HG03064 (cell line): ENCODE results near the gene CHRNA1.

ENCODE experiments used
- ATAC-seq: cut with Tn5 transposase; IDR thresholded peaks from one replicate; pipeline ENCODE4 v1.9.1; 2021; ENCODE audit warnings: low read depth; ENCODE audit not compliant: unreplicated experiment

Gene CHRNA1

GRCh38 chr2:174784316-174784715, 20.0 kb upstream of the CHRNA1 start:
- ATAC-seq, result no peak

DNA sequence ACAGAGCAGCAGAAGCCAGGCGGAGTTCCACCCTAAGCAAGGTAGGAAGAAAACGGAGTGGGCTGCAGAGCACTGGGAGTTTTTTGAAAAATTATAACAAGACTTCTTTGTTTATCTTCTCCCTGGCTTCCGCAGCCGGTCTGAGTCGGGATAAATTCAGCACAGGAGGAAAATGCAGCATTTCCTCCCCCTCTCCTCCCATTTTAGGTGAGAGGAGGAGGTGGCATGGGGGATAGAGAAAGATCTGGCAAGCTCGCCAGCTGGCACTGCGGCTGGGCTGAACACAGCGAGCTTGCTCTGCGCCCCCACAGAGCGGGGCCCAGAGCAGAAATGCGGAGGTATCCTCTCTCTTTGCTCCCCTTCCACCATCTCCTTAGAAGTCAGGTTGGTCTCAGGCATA, 17.7 kb upstream of the CHRNA1 start:
- no peak for ATAC-seq

DNA sequence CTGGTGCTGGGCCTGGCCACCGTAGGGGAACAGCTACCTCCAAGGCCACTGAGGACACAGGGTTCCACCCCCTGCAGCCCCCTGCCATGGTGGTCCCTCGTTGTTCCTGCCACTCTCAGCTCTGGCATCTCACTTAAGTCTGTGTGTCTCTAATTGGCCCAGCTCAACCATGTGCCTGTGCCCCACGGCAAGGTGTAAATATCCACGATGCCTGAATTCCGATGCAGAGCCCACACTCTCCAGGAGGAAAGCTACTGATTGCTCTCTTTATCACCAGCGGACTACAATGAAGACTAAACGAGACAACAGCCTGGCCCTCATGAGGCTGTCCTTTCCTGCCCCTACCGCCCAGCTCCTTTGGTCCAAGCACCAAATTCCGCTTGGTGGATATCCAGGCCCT, 17.0 kb upstream of the CHRNA1 start:
- ATAC-seq, result no peak

- ATAC-seq, result no peak
Measured at GRCh38 chr2:174780856-174781255, 16.6 kb upstream of the CHRNA1 start.

GRCh38 chr2:174780191-174780840, 16.0 kb upstream of the CHRNA1 start:
- no peak for ATAC-seq

DNA sequence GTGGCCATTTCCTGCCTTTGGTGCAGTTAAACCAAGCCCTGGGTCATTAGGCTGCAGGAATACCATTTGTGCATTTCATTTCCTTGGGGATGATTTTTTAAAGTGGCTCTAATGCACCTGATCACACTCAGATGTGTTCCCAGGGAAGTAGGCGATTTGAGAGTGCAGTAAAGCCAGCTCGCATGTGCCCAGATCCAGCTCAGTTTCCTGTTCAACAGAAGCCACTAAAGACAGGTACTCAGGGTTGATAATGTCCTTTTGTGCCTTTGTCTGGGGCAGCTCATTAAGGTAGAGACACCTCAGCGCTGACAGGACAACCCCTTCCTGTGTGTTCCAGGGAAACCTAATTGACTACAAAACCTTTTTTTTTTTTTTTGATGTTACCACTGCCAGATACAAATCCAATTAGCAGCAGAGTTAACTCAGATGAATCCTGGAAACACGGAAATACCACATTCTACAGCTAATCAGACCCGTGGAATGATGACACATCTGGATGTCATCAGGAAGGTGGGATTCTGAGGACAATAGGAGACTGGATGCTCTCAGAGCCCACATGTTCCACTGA, 15.2 kb upstream of the CHRNA1 start:
- no peak for ATAC-seq

GRCh38 chr2:174778085-174778981, 14.1 kb upstream of the CHRNA1 start:
- ATAC-seq, result no peak

DNA sequence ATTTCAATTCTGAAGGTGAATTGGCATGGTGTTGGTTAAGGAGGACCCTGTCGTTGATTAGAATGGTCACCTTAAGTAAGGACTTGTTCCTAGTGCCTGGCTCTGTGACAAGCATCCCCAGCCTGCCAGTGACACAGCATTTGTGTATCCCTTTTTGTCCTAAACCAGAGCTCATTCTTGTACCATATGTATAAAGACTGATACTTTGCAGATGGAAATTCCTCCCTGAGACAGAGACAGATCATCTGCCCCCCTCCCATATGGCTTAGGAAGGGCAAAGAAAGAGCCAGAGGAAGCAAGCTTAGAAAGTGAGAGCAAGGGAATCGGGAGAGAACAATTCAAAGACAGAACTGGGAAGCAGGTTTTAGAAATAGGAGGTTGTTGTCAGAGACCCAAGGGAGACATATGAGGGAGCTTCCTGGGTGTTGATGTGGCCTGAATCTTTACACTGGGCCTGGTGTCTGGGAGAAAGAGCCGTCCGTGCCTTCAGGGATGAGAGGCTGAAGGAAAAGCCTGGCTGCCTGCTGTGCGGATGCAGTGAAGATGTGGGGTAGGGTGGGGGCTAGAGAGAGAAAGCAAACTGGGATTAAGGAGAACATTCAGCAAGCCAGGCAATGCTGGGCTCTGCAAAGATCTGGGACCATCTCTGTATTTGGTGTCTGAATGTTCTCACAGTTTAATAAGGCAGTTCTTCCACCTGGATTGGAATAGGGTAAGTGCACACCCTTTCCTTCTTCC, 13.2 kb upstream of the CHRNA1 start:
- ATAC-seq, result no peak

GRCh38 chr2:174776675-174777074, 12.4 kb upstream of the CHRNA1 start:
- ATAC-seq, result no peak

DNA sequence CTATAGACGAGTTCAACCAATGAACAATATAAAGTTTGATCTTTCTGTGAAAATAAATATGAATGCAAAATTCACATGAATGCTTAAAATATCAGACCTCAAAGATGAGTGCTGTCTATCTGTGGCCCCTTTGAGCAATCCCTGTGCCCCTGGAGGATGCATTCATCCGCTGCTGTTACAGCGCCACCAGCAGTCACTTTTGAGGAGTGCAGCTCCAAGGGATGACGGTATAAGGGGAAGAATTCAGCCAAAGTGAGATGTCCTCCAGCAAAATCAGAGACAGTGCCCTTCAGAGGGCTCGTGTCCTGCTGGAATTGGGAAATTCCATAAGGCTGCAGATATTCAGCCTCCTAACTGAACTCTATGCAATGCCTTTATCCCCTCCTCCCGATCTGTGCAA, 12.0 kb upstream of the CHRNA1 start:
- no peak for ATAC-seq

GRCh38 chr2:174775571-174775980, 11.3 kb upstream of the CHRNA1 start:
- no peak for ATAC-seq

DNA sequence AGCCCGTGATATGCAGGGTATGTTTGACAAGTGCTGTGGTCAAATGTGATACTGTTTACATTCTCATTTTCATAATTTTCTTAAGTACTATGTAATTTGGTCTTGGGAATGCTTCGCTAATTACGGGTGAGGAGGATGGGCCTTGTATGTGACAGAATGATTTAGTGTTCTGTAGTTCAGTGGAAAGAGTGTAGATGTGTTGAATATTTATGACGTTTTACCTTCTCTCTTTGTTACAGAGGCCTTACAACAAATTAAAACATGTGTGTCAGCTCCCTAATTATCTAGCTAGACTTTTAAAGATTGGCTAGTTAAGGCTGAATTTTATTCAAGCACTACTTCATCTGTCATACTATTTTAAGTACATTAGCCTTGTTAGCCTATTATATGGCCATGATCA, 10.6 kb upstream of the CHRNA1 start:
- no peak for ATAC-seq

GRCh38 chr2:174773215-174773614, 8.9 kb upstream of the CHRNA1 start:
- ATAC-seq, result no peak

- no peak for ATAC-seq
Measured at GRCh38 chr2:174772472-174772801, 8.2 kb upstream of the CHRNA1 start.

DNA sequence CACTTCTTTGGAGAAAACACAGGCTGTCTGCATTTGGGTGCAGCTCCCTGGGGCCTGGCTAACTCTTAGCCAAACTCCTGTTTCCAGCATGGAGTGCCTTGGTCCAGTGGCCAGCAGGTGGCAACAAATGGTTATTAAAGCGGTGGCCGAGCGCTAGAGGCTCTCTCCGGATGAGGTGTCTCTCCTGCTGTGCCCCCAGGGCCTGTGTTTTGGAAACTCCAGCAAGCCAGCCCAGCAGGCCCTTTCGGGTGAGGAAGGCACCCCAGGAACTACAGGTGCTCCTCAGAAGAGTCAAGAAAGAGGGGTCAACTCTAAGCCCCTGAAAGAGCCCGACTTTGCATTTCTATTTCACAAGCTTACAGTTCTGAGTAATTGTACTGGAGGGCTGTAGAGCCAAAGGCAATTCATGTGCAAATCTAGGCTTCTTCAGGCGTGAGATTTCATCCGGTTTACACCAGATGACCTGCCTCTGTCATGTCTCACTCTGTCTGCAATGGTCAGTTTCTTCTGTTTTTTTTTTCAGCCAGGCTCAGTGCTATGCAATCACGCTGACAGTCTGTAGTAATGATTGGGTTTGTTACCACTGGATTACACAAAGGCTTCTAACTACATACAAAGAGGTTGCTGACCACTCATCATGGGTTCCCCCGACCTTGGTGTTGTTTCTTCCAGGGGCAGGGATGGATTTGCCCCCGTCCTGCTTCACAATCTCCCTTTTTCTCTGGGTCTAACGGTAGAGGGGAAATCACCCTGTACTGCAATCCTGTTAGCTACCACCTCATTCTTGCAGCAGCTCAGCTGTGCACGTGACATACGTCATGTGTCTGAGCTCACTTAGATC, 7.6 kb upstream of the CHRNA1 start:
- no peak for ATAC-seq

DNA sequence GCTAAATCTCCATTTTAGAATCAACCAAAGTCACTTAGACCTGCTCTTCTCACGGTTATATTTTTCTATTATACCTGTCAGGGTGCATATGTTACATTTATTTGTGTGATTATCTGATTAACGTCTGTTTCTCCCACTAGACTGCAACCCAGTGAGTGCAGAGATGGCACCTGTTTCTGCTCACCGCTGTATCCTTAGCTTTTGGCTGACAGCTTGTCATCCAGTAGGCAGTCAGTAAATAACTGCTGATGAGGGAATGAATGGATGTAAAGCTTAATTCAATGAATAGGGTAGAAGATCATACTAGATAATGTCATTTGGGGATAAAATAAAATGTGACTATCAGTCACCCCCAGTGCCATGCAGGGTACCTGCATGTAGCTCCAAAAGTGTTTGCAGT, 6.9 kb upstream of the CHRNA1 start:
- no peak for ATAC-seq

DNA sequence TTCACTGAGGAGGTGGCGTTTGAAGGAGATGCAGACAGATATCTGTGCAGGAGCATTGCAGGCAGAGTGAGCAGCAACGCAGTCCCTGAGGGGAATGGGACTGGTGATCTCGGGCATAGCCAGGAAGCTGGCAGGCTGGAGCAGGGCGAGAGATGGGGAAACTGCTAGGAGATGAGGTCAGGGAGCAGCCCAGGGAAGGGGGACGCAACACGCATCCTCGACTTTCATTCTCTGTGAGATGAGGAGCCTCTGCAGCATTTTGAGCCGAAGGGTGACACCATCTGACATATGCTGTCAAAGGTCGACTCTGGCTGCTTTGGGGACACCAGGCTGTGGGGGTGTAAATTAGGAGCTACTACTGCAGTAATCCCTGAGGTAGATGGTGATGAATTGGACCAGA, 4.3 kb upstream of the CHRNA1 start:
- no peak for ATAC-seq

DNA sequence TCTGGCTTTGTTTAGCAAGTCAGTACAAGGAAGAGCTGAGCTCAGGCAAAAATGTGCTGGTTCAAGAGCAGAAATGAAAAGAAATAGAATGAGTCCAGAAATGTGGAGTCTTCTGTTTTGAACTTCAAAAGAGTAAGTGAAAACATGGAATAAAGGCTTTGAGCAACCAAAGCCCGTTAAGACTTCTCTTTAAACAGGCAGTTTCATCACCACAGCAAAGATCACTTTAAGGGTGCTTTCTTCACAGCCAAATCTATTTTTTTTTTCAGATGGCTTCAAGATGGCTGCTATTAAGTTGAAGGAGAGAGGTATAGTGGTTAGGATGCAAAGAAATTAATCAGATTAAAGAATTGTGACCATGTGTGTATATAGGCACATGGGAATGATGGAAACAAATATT, 2.0 kb upstream of the CHRNA1 start:
- ATAC-seq, result no peak

DNA sequence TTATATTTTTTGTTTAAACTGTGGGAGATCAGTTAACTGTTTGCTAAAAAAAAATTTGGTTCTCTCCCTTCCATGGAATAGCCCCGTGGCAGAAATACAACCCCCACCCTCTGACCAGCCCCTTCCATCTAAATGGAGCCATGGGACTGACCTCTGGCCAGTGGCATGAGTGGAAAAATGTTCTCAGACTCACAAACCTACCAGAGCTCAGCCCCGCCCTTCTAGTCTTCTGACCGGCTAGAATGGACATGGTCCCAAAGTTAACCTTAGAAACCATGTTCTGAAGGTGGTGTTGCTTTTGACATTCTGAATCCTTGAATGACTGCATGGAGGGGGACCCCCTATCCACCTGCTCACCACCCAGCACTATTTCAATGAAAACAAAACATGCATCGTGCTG, 1.3 kb upstream of the CHRNA1 start:
- no peak for ATAC-seq

DNA sequence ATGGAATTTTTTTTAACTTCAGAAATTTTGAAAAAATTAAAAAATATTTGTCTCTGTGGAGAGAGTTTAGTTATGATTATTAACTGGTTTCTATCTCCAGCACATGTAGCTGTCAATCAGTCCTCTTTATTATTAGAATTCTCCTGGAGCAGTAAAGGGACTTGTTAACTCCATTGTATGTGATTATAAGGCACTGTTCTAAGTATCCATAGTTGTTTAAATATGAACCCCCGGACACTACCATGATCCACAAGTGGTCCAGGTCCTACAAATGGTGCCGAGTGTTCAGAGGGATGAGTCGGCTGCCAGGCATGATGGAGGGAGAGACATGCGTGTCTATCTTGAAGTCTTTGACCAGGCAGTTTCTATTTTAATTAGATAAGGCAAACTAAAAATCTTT, 492 bp downstream of the CHRNA1 start:
- ATAC-seq, result no peak
